Panc1 (cell line): ENCODE data around the gene RHOA. TPM values are rescaled to one million over a fixed set of nuclear protein-coding genes. Genes with fewer than 3 reads are reported as not detected.

Experiments used
- ATAC-seq: fragments of 200-7000 bp; cut with Tn5 transposase; 2 replicates; pipeline ENCODE4 v1.9.1; 2020; ENCODE audit warnings: mild to moderate bottlenecking, moderate library complexity
- BruUV-seq: library from RNA; stranded (reverse); fragments of 400-500 nt; replicated peaks from 2 replicates; lab custom pipeline; 2021; lab: Mats Ljungman, UMichigan
- CTCF ChIA-PET: fragments of 300-600 bp; sonication (Branson Sonifier 250); formaldehyde crosslinking; loops from one replicate; lab custom pipeline; 2022; ENCODE audit warnings: antibody characterized with exemption; lab: Charles Lee
- POLR2A ChIA-PET: fragments of 300-600 bp; sonication (Branson Sonifier 250); formaldehyde crosslinking; loops from one replicate; lab custom pipeline; 2022; ENCODE audit warnings: antibody characterized with exemption; lab: Charles Lee
- DNase-seq: peaks from one replicate; pipeline ENCODE4 v3.0.0-alpha.2; 2010; ENCODE audit warnings: low read depth, low spot score
- H3K27ac ChIP-seq: 2 replicates; pipeline ENCODE4 v1.5.1; 2011; ENCODE audit warnings: mild to moderate bottlenecking, low read length, inconsistent platforms
- H3K27me3 ChIP-seq: fragments of 200-500 bp; sonication (Bioruptor generic); 2 replicates; pipeline ENCODE4 v1.6.0; 2014; ENCODE audit warnings: low read length, inconsistent platforms; ENCODE audit not compliant: control insufficient read depth, insufficient read depth
- H3K36me3 ChIP-seq: fragments of 200-500 bp; sonication (Bioruptor generic); 2 replicates; pipeline ENCODE4 v1.5.1; 2014; ENCODE audit warnings: inconsistent platforms, mild to moderate bottlenecking, low read length, moderate library complexity; ENCODE audit not compliant: control insufficient read depth, insufficient read depth
- H3K4me1 ChIP-seq: 2 replicates; pipeline ENCODE4 v1.5.1; 2011; ENCODE audit warnings: inconsistent platforms, mild to moderate bottlenecking, low read length, moderate library complexity; ENCODE audit not compliant: control insufficient read depth, insufficient read depth
- H3K4me3 ChIP-seq, 2 experiments: 2 replicates each; pipeline ENCODE4 v1.5.1; 2011 to 2012; ENCODE audit warnings: low read depth in 2 of 2, low read length in 2 of 2, mild to moderate bottlenecking in 2 of 2, inconsistent platforms in 1 of 2, moderate library complexity in 1 of 2
- H3K9me3 ChIP-seq: fragments of 200-500 bp; sonication (Bioruptor generic); 2 replicates; pipeline ENCODE4 v1.5.1; 2014; ENCODE audit warnings: low read depth, mild to moderate bottlenecking, inconsistent platforms, low read length, moderate library complexity; ENCODE audit not compliant: control insufficient read depth, insufficient read depth
- CTCF ChIP-seq: fragments of 450-650 bp; IDR thresholded peaks from 2 replicates; pipeline ENCODE4 v1.5.1; 2017; ENCODE audit warnings: mild to moderate bottlenecking
- POLR2AphosphoS5 ChIP-seq: IDR thresholded peaks from 2 replicates; pipeline ENCODE4 v1.6.1; 2012; ENCODE audit warnings: mild to moderate bottlenecking, low read depth, low read length, moderate library complexity
- REST ChIP-seq, 2 experiments: IDR thresholded peaks; 2 replicates each; pipeline ENCODE4 v1.6.1; 2011 to 2012; ENCODE audit warnings: low read depth in 2 of 2, control low read depth in 1 of 2, low read length in 1 of 2, mild to moderate bottlenecking in 1 of 2, moderate library complexity in 1 of 2; ENCODE audit not compliant: insufficient read depth in 1 of 2
- SIN3A ChIP-seq: IDR thresholded peaks from 2 replicates; pipeline ENCODE4 v1.6.1; 2012; ENCODE audit warnings: low read depth, mild to moderate bottlenecking, low read length, moderate library complexity, borderline replicate concordance; ENCODE audit not compliant: insufficient read depth
- TCF7L2 ChIP-seq: IDR thresholded peaks from 2 replicates; pipeline ENCODE4 v1.6.1; 2011; ENCODE audit warnings: mild to moderate bottlenecking, low read depth, low read length, inconsistent platforms
- in situ Hi-C: cut with HindIII; loops from 2 replicates; pipeline ENCODE4 v1.10.0; 2016; ENCODE audit warnings: low sequenced_read_pairs, low pct_unique_long_range_greater_than_20kb
- intact Hi-C: fragments of 100-400 bp; cut with micrococcal nuclease; formaldehyde crosslinking; loops from one replicate; pipeline ENCODE4 v1.10.0; 2022; ENCODE audit not compliant: unreplicated experiment
- total RNA-seq: library from RNA; stranded (reverse); gene quantifications from one replicate; pipeline ENCODE4 v1.2.1, GENCODE V29; 2021; ENCODE audit not compliant: unreplicated experiment

The RHOA gene
- total RNA-seq, 1 experiment from 2014 or later = 296 TPM

GRCh38 chr3:49411535-49411967, 225 bp downstream of the RHOA start:
- DNase-seq = no peak
- Histone ChIP-seq H3K27ac (peak overlapping the region; percentile 90), H3K4me1 (peaks cover 22% of the 10 kb centered on the region), H3K4me3 (peak overlapping the region; percentile 84 to 93), H3K36me3 (peaks cover 10% of the 10 kb centered on the region; the same call in 1 of the 2 replicates), H3K27me3 (no peaks in the 10 kb centered on the region), H3K9me3 (no peaks in the 10 kb centered on the region)
- intact Hi-C loops (no loop called here), in situ Hi-C loops (no loop called here)
- peak; percentile 61 for ATAC-seq
- CTCF ChIA-PET = no interaction called here
- POLR2A ChIA-PET = no interaction called here
- TF ChIP-seq SIN3A (no peak), POLR2AphosphoS5 (no peak), REST (IDR thresholded peaks at IDR 0.05; ENCODE audit: insufficient read depth in 1 of 2, low read depth in 2 of 2, low read length in 1 of 2) (no peak), CTCF (no peak), TCF7L2 (no peak)
- no TSS peak for BruUV-seq

- ATAC-seq (no peak), DNase-seq (no peak)
- peaks cover 27% of the 10 kb centered on the region for H3K4me1 ChIP-seq
- H3K27ac ChIP-seq = peak overlapping the region; percentile 90
- BruUV-seq = no TSS peak
- H3K4me3 ChIP-seq = peak overlapping the region; percentile 84 to 93
- intact Hi-C loops = no loop called here
- H3K9me3 ChIP-seq = no peaks in the 10 kb centered on the region
- no peaks in the 10 kb centered on the region for H3K27me3 ChIP-seq
- ChIA-PET POLR2A (no interaction called here), CTCF (no interaction called here)
- TF ChIP-seq POLR2AphosphoS5 = no peak
- TF ChIP-seq REST (IDR thresholded peaks at IDR 0.05; ENCODE audit: insufficient read depth in 1 of 2, low read depth in 2 of 2, low read length in 1 of 2) = no peak
- TF ChIP-seq TCF7L2 = no peak
- TF ChIP-seq CTCF = no peak
- no peak for TF ChIP-seq SIN3A
- peaks cover 10% of the 10 kb centered on the region; the same call in 1 of the 2 replicates for H3K36me3 ChIP-seq
- in situ Hi-C loops = no loop called here
Observed at GRCh38 chr3:49410846-49411534, 786 bp downstream of the RHOA start.
